ENCODE data around the gene ABCB10.

DNA sequence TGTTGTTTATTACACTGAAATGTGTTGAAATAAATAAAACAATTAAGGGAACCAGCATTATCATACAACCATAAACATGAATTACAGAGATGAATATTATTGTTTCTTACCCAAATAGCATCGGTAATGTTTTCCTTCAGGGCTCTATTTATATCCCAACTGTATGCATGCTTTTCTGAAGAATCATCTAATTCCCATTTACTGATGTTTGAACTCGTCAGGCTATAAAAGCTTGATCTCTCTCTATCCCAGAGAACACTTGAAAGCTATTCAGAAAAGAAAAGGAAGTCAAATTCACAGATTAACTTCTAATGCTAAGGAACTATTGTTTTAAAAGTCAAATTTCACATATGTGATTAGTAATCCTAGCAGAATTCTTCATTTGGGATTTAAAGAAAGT lies 62.7 kb downstream of the ABCB10 start:
- TF ChIP-seq CTCF (IDR thresholded peaks at IDR 0.05): no peak
- no peak for TF ChIP-seq EP300 (IDR thresholded peaks at IDR 0.05)
- TF ChIP-seq POLR2A (IDR thresholded peaks at IDR 0.05): no peak

Measured in gastroesophageal sphincter (tissue), 3 donors.